Stimulated activated CD4-positive, alpha-beta T cell treated with anti-CD3 and anti-CD28 coated beads, TNF-alpha, amount 100 ng/mL, for 4 hours (primary cell): ENCODE data around the gene OXLD1.

Experiments
- DNase-seq, 3 experiments: peaks; one replicate each; pipeline ENCODE4 v3.0.0-alpha.2; 2020; ENCODE audit warnings: low read depth in 3 of 3

OXLD1 gene

DNA sequence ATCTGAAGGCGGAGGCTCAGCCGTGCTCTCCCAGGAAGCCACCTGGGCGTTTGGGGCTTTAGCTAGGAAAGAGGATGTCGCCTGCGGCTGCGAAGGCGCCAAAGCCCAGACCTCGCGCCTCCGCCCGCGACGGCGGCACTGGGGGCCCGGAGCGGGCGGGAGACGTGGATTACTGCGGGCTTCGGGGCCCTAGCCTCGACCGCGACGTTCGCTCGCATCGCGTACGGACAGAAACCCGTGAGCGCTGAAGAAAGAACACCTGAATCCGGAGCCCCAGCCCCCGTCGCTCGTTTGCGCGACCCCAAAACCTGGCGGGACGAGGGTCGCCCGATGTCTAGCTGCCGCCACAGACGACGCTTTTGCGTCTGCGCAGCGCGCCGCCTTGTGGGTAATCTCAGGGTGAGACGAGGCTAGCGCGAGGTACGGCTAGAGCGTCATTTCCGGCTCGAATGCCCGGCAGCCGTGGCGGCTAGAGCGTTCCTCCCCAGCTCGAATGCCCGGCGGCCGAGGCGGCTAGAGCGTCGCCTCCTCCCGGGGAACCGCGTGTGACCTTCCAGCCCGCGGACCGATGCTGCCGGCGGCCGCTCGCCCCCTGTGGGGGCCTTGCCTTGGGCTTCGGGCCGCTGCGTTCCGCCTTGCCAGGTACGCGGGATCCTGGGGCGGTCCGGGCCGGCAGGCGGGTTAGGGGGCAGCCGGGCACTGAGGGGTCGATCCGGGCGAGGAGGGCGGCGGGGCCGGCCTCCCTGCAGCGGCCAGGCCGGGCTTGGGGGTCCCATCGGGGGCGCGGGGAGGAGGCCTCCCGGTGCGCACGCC, 36.7 kb upstream of the OXLD1 start, which contains the start of gene MRPL12:
Gene MRPL12, plus strand, starts transcription at position 434 of the 813 bp plus-strand sequence. Its CDS starts 135 bp downstream, at position 569.
- DNase-seq = peak; percentile 78 to 80 (median 79)

DNA sequence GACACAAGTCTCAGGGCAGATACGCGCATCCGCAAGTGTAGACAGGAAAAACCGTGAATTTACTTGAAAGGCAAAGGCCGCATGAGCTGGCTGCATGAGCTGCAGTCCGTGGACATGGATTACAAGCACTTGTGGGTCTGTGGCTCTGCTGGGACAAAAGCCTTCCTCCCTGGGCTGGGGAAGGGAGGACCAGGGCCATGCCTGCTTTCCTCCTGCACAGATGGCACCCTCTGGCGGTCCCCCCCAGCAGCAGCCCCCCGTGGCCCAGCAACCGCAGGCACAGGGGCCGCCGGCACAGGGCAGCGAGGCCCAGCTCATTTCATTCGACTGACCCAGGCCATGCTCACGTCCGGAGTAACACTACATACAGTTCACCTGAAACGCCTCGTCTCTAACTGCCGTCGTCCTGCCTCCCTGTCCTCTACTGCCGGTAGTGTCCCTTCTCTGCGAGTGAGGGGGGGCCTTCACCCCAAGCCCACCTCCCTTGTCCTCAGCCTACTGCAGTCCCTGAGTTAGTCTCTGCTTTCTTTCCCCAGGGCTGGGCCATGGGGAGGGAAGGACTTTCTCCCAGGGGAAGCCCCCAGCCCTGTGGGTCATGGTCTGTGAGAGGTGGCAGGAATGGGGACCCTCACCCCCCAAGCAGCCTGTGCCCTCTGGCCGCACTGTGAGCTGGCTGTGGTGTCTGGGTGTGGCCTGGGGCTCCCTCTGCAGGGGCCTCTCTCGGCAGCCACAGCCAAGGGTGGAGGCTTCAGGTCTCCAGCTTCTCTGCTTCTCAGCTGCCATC, 35.1 kb upstream of the OXLD1 start:
- DNase-seq = no peak

DNA sequence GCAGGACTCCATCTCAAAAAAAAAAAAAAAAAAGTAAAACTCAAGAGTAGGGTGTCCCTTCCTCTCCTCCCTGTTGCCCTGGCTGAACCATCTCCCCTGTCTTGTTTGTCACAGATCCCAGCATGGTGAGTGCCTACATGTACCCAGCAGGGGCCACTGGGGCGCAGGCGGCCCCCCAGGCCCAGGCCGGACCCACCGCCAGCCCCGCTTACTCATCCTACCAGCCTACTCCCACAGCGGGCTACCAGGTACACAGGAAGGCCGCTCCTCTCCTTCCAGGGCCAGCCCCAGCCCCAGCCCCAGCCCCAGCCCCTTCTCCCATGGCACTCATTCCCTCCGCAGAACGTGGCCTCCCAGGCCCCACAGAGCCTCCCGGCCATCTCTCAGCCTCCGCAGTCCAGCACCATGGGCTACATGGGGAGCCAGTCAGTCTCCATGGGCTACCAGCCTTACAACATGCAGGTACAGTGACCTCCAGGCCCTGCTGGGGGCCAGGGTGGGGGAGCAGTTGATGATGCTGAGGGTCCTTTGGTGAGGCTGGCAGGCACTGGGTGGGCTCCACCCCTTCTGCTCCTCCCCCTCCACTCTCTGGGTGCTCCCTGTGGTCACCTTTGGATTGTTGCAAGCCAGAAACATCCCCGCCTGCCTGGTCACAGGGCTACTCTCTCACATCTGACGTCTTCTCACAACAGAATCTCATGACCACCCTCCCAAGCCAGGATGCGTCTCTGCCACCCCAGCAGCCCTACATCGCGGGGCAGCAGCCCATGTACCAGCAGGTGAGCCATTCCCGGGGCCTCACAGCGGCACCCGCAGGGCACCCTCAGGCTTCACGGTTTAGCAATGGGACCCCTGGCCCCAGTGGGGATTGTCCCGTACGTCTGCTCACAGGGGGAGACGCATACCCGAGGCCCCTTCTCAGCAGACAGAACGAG, 34.2 kb upstream of the OXLD1 start:
- no peak for DNase-seq

DNA sequence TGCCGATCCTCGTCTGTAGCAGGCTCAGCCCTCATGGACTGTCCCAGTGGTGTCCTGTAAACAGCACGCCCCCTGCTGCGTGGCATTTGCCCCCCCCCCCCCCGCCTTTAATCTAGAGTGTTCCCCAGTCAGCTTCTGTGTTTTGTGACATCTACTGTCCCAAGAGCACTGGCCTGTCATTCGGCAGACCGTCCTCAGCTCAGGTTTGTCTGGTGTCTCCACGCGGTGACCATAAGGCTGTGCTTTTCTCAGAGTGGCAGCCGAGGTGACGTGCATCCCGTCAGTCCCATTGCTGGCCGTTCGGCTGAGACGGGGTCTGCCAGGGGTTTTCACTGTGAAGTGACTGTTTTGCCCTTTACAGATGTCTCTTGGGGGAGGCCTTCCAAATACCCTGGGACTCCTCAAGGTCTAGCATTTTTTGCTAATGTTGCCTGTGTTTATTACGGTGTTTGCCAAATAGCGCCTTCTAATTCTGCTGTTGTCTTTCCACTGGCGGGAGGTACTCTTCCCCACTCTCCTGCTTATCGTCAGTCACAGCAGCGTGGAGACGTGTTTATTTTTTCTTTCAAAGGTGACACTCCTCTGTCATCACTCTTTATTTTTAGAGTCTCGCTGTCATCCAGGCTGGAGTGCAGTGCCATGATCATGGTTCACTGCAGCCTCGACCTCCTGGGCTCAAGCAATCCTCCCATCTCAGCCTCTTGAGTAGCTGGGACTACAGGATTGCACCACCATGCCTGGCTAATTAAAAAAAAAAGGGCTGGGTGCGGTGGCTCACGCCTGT, 31.0 kb upstream of the OXLD1 start:
- DNase-seq = no peak

DNA sequence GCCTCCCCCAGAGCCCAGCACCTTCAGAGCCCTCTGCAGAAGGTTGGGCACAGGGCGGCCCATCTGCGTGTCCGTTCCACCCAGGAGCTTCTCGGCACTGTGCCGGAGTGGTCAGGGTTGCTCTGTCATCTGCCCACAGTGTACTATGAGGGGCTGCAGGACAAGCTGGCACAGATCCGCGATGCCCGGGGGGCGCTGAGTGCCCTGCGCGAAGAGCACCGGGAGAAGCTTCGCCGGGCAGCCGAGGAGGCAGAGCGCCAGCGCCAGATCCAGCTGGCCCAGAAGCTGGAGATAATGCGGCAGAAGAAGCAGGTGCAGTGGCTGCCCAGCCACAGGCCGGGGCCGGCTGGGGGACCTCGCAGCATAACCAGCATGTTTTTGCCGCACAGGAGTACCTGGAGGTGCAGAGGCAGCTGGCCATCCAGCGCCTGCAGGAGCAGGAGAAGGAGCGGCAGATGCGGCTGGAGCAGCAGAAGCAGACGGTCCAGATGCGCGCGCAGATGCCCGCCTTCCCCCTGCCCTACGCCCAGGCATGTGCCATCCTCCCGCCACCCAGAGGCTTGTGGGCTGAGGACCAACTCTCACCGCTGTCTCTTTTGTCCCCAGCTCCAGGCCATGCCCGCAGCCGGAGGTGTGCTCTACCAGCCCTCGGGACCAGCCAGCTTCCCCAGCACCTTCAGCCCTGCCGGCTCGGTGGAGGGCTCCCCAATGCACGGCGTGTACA, 30.0 kb upstream of the OXLD1 start:
- no peak for DNase-seq

DNA sequence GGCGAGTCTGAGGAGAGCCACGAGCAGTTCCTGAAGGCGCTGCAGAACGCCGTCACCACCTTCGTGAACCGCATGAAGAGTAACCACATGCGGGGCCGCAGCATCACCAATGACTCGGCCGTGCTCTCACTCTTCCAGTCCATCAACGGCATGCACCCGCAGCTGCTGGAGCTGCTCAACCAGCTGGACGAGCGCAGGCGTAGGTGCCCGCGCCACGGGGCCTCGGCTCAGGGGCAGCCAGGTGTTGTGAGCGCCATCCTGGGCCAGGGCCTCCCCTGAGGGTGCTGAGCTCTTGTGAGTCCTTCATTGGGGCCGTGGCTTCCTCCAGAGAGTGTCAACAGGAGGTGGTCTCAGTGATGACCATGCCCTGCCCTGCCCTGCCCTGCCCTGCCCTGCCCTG, 29.4 kb upstream of the OXLD1 start:
- DNase-seq = no peak

DNA sequence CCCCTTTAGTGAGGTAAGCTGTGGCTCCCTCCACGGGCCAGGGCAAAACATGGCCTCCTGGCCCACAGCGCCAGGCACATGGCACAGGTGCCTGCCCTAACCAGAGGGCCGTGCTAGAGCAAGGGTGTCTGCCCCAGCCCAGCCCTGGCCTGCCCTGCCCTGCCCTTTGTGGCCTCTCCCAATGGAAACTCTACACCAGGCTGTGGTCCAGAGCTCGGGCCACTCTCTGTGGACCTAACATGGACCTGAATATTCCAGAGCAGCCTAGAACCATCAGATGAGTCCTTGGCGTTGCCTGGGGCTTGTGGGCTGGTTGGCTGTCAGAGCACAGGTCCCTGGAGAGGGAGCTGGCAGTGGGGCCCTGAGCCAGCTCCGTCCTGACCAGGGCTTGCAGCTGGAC, 28.8 kb upstream of the OXLD1 start:
- DNase-seq = no peak

DNA sequence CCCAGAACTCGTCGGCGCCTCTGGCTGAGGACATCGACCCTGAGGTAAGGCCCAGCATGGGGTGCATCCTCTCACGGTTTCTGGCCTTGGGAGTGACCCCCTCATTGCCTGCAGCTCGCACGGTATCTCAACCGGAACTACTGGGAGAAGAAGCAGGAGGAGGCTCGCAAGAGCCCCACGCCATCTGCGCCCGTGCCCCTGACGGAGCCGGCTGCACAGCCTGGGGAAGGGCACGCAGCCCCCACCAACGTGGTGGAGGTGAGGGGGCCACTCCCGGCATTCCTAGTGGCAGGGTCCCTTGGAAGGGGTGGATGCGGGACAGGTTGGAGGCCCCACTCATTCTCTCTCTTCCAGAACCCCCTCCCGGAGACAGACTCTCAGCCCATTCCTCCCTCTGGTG, 28.4 kb upstream of the OXLD1 start:
- DNase-seq = no peak

DNA sequence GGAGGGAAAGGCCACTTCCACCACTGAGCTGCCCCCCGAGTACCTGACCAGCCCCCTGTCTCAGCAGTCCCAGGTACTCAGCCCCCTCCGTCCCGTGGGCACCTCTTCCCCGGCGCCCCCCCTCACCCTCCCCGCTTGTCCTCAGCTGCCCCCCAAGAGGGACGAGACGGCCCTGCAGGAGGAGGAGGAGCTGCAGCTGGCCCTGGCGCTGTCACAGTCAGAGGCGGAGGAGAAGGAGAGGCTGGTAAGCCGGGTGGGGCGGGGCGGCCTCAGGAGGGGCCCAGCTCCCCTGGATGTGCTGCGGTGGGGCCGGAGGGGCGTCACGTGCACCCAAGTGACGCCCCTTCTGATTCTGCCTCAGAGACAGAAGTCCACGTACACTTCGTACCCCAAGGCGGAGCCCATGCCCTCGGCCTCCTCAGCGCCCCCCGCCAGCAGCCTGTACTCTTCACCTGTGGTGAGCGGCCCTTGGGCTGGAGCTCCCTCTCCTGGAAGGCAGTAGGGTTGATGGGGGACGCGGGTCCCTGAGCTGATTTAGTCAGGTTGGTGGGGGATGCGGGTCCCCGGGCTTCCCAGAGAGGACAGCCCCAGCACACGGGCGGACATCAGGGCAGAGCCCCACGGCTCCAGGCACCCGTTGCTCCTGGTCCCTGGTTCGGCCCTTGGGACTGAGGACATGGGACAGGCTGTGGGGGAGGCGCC, 27.3 kb upstream of the OXLD1 start:
- no peak for DNase-seq

DNA sequence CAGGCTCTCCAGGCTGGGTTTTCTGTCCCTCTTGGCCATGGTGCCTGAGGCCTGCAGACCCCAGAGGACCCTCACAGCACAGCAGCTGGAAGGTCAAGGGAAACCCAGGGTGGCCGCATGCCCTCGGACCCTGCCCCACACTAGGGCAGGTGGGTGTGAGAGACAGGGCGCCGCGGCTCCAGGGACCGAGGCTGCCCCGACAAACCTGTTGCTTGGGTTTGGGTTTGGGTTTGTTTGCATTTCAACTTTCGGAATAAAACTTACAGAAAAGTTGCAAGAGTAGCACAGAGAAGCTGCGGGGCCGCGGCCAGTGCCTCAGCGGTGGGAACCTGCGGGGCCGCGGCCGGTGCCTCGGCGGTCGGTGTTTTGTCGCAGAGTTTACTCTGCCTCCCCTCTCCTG, 25.2 kb upstream of the OXLD1 start:
- DNase-seq = no peak

DNA sequence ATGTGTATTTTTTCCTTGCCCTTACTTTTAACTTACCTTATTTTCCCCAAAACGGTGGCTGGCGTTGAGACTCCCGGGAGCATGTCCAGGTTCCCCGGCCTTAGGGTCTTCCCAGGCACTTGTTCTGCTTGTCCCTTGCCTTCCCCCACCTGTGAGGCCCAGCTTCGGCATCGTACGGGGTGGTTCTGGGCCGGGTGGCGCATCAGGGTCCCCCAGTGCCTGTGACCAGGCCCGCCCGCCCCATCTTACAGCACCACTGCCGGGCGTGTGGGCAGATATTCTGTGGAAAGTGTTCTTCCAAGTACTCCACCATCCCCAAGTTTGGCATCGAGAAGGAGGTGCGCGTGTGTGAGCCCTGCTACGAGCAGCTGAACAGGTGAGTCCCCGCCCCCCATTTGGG, 24.8 kb upstream of the OXLD1 start:
- DNase-seq = no peak

DNA sequence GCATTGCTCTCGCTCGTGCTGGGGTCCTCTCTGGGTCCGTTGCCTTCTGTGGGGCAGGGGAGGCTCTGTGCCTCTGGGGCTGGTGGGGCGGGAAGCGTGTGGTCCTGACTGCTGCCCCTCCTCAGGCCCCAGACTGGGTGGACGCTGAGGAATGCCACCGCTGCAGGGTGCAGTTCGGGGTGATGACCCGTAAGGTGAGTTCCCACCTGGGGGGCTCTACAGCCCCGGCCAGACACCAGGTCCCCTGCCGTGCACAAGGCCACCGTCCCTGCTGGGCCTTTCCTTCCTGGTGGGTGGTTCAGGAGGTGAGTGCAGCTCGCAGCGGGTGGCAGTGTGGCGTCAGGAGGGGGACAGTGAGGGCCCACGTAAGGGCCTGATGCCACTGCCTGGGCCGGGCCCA, 24.1 kb upstream of the OXLD1 start:
- DNase-seq = no peak

DNA sequence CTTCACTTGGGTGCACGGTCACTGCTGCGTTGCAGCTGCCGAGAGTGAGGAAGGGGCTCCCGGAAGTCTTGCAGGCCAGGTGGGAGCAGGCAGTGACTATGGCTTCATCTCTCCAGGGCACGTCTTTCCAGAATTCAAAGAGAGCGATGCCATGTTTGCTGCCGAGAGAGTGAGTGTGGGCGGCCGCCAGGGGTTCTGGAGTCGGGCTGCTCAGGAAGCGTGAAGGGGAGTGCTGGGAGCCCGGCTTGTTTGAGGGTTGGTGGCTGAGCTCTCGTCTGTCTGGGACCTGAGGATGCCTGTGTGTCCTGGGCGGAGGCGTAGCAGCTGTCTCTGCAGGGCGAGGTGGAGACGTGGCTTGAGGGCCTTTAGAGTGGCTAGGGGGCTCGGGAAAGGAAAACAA, 23.7 kb upstream of the OXLD1 start:
- no peak for DNase-seq

DNA sequence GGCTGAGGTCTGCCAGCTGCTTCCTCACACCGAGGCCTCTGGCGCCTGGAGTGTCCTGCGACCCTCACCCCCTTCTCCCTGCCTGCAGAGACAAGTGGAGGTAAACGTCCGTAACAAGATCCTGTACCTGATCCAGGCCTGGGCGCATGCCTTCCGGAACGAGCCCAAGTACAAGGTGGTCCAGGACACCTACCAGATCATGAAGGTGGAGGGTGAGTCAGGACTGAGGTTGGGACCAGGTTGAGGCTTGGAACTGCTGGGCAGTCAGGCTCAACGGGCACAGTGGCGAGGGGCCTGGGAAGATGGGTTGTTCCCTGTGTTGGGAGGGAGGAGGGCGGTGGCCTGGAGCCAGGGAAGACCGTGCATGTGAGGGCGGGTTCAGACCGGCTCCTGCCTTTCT, 22.2 kb upstream of the OXLD1 start:
- DNase-seq = no peak

DNA sequence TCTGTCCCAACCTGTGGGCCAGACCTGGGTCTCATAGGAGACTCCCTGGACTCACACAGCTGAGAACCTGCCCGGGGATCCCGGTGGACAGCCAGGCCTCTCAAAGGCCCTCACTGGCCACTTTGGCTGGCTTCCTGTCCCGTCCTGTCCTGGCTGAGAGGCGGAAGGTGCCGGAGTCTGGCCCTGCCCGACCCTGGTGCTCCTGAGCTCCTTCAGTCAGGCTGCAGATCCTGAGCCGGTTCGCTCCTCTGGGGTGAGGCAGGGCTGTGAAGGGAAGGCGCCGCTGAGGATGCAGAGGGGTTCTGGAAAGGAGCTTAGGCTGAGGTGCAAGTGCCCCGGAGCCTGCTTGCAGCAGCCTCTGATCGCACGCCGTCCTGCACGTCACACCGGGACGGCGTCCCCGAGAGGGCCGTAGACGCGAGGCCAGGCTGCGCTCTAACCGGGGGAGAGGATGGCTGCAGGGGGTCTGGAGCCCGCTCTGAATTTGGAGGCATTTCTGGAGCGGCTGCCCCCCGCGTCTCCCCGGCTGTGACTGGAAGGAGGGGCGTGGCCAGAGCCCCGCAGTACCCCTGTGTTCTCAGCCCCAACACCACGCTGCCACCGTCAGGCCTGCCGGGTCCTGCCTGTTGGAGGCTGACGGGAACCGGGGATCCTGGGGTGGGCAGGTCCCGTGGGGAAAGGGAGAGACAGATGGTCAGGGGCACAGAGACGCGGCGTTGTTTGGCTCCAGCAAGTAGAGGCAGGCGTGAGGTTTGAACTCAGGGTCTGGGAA, 21.6 kb upstream of the OXLD1 start:
- DNase-seq = no peak

DNA sequence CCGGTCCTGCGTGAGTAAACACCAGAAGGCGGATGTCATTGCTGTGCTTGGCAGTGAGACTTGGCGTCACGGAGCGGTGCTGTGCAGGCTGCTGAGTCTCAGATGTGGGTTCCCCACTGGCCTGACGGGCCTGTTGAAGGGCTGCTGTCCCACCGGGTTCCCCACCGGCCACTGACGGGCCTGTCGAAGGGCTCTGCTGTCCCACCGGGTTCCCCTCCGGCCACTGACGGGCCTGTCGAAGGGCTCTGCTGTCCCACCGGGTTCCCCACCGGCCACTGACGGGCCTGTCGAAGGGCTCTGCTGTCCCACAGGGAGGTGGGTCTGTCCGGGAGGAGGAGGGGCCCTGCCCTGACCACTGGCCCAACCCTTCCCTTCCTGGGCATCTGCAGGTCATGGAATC, 20.2 kb upstream of the OXLD1 start:
- no peak for DNase-seq

DNA sequence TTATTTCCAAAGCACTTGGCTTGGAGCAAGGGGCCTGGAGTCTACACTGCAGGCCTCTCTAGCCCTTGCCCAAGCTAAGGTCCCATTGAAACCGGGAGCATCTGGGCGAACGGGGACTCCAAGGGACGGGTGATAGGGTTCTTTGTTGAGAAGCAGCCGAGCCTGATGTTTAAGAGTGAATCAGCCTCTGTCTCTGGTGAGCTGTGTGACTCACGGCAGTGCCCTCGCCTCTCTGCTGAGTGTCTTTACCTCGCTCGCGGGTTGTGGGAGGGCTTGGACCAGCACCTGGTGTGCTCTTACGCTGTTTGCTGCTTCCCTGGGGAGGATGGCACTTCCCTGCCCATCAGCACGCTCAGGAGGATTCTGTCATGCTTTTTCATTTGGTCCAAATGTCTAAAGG, 18.7 kb upstream of the OXLD1 start:
- DNase-seq = no peak

DNA sequence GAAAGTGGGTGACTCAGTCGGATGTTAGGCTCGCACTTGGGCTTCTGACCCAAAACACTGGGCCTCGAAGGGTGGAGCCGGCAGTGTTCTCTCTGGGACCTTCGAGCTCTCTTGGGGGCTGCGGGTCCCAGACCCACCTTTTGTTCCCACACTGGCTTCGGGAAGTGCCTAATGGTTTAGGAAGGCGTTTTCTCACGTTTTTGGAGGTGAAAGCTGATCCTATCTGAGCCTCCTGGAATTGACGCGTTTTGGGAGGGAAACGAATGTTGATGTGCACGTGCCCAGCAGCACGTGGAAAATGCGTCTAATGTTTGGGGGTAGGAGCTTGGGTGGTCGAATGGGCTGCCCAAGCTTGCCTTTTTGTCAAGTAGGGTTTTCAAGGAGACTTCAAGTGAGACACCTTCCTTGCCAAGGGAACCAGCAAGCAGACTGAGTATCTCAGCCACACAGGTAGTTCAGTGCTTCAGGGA, 18.1 kb upstream of the OXLD1 start:
- no peak for DNase-seq
